ENCODE measurements around the gene DRD2.

DNA sequence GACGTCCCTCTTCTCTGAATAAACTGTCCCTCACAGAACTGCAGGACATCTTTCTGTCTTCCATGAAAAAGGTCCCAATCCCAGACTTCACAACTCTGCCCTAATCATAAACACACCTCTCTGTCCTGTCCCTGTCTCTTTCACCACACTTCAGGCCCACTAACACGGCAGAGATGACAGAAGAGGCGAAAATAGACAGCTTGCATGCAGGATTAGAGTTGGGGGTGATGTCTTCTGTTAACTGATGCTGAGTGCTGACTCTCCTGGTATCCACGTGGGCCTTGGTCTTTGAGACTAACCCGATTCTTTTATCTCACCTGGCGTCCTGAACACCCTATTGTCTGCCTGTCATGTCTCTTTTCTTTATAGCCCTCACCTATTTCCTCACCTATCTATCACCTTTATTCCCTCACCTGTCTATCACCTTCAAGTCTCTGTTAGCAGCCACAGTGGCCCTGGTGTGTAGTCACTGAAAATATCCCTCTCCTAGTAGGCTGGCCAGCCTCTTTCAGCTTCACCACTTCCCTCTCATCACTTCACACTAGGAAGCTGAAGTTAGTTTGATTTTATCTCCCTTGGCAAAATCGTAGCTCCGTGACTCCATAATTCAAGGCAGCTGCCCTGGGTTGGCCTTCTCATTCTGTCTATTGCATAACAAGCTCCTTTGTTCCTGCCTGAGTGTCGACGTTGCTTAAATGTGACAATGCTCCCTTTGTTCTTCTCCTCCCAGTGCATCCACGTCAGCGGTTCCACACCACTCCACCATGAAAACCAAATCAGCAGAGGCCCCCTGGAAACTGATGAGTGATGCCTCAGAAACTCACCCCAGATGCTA, 30.6 kb upstream of the DRD2 start:
- TF ChIP-seq TBP (CRISPR knock-in tag; IDR thresholded peaks at IDR 0.05) (no peak), HCFC1 (IDR thresholded peaks at IDR 0.05; ENCODE audit: low read depth, low read length) (no peak), ESRRA (CRISPR knock-in tag; IDR thresholded peaks at IDR 0.05; ENCODE audit: low read depth) (no peak), POLR2A (IDR thresholded peaks at IDR 0.05; ENCODE audit: insufficient read depth in 1 of 2, low read depth in 2 of 2, low read length in 2 of 2) (no peak)
- TF ChIP-seq, protein P1, sequence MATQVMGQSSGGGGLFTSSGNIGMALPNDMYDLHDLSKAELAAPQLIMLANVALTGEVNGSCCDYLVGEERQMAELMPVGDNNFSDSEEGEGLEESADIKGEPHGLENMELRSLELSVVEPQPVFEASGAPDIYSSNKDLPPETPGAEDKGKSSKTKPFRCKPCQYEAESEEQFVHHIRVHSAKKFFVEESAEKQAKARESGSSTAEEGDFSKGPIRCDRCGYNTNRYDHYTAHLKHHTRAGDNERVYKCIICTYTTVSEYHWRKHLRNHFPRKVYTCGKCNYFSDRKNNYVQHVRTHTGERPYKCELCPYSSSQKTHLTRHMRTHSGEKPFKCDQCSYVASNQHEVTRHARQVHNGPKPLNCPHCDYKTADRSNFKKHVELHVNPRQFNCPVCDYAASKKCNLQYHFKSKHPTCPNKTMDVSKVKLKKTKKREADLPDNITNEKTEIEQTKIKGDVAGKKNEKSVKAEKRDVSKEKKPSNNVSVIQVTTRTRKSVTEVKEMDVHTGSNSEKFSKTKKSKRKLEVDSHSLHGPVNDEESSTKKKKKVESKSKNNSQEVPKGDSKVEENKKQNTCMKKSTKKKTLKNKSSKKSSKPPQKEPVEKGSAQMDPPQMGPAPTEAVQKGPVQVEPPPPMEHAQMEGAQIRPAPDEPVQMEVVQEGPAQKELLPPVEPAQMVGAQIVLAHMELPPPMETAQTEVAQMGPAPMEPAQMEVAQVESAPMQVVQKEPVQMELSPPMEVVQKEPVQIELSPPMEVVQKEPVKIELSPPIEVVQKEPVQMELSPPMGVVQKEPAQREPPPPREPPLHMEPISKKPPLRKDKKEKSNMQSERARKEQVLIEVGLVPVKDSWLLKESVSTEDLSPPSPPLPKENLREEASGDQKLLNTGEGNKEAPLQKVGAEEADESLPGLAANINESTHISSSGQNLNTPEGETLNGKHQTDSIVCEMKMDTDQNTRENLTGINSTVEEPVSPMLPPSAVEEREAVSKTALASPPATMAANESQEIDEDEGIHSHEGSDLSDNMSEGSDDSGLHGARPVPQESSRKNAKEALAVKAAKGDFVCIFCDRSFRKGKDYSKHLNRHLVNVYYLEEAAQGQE (IDR thresholded peaks at IDR 0.05; ENCODE audit: borderline replicate concordance in 1 of 2, low read depth in 1 of 2, low read length in 2 of 2) = no peak
